HCT116 (cell line): ENCODE data around the gene YAP1. TPM values are rescaled to one million over a fixed set of nuclear protein-coding genes. Genes with fewer than 3 reads are reported as not detected.

ENCODE experiments used
- ATAC-seq: fragments of 200-7000 bp; cut with Tn5 transposase; 2 replicates; pipeline ENCODE4 v1.9.1; 2020; ENCODE audit warnings: mild to moderate bottlenecking, moderate library complexity
- BruUV-seq: library from RNA; stranded (reverse); fragments of 400-500 nt; replicated peaks from 2 replicates; lab custom pipeline; 2021; lab: Mats Ljungman, UMichigan
- CTCF ChIA-PET: fragments of 300-600 bp; sonication (Branson Sonifier 250); formaldehyde crosslinking; loops from one replicate; lab custom pipeline; 2021; ENCODE audit warnings: antibody characterized with exemption; lab: Charles Lee
- POLR2A ChIA-PET: fragments of 300-600, 350-600 bp; sonication (Branson Sonifier 250); formaldehyde crosslinking; loops from one replicate; lab custom pipeline; 2021; ENCODE audit warnings: antibody characterized with exemption; lab: Charles Lee
- RAD21 ChIA-PET, 2 experiments: fragments of 300-600 bp; sonication (Branson Sonifier 250); formaldehyde crosslinking; loops; one replicate each; lab custom pipeline; 2023; ENCODE audit warnings: low total read pairs in 2 of 2; ENCODE audit not compliant: uncharacterized antibody in 2 of 2, unreplicated experiment in 2 of 2, low non-redundant PET in 1 of 2; lab: Charles Lee
- DNase-seq: peaks from one replicate; pipeline ENCODE4 v3.0.0-alpha.2; 2010; ENCODE audit warnings: low read depth, low spot score
- H2AFZ ChIP-seq: fragments of 200-600 bp; shearing (Covaris generic), sonication (generic); 2 replicates; pipeline ENCODE4 v1.6.1; 2017; ENCODE audit warnings: low read depth, mixed run types, mixed read lengths, antibody characterized with exemption, low read length; ENCODE audit not compliant: poor library complexity, severe bottlenecking
- H3K27ac ChIP-seq: 2 replicates; pipeline ENCODE4 v1.5.1; 2012; ENCODE audit warnings: low read depth, low read length
- H3K27me3 ChIP-seq: fragments of 200-600 bp; sonication (generic); 2 replicates; pipeline ENCODE4 v1.6.1; 2016; ENCODE audit warnings: mixed run types, low read length, mixed read lengths; ENCODE audit not compliant: insufficient read depth
- H3K36me3 ChIP-seq, 2 experiments: fragments of 200-500 bp in 1 of 2; fragments of 200-600 bp in 1 of 2; sonication (Bioruptor generic) in 1 of 2; sonication (generic) in 1 of 2; 2 replicates each; pipeline versions ENCODE4 v1.5.1 to v1.6.1; 2014 to 2016; ENCODE audit warnings: low read length in 2 of 2, inconsistent platforms in 1 of 2, mixed read lengths in 1 of 2, mixed run types in 1 of 2; ENCODE audit not compliant: insufficient read depth in 2 of 2, control insufficient read depth in 1 of 2
- H3K4me1 ChIP-seq, 2 experiments: fragments of 200-600 bp in 1 of 2; sonication (generic) in 1 of 2; 2 replicates each; pipeline versions ENCODE4 v1.5.1 to v1.6.1; 2012 to 2017; ENCODE audit warnings: low read length in 2 of 2, inconsistent platforms in 1 of 2, mild to moderate bottlenecking in 1 of 2, mixed read lengths in 1 of 2, mixed run types in 1 of 2, moderate library complexity in 1 of 2; ENCODE audit not compliant: insufficient read depth in 2 of 2, control insufficient read depth in 1 of 2
- H3K4me2 ChIP-seq: fragments of 200-600 bp; sonication (generic); 2 replicates; pipeline ENCODE4 v1.6.1; 2017; ENCODE audit warnings: mixed run types, low read length, mixed read lengths
- H3K4me3 ChIP-seq, 2 experiments: fragments of 200-600 bp in 1 of 2; sonication (generic) in 1 of 2; replicated peaks in 1 of 2; 2 replicates each; pipeline ENCODE4 v1.5.1; 2011 to 2016; ENCODE audit warnings: low read length in 2 of 2, control low read depth in 1 of 2, low read depth in 1 of 2, mild to moderate bottlenecking in 1 of 2, mixed read lengths in 1 of 2, mixed run types in 1 of 2
- H3K79me2 ChIP-seq: fragments of 200-600 bp; sonication (generic); 2 replicates; pipeline ENCODE4 v1.6.1; 2017; ENCODE audit warnings: mild to moderate bottlenecking, mixed run types, low read length, moderate library complexity, mixed read lengths; ENCODE audit not compliant: insufficient read depth
- H3K9ac ChIP-seq: fragments of 200-600 bp; sonication (generic); 2 replicates; pipeline ENCODE4 v1.6.1; 2016; ENCODE audit warnings: low read length, mixed read lengths
- H3K9me2 ChIP-seq: fragments of 200-600 bp; sonication (generic), shearing (Covaris generic); 2 replicates; pipeline ENCODE4 v1.6.1; 2017; ENCODE audit warnings: mixed run types, mild to moderate bottlenecking, moderate library complexity; ENCODE audit not compliant: insufficient read depth
- H3K9me3 ChIP-seq, 2 experiments: fragments of 200-500 bp in 1 of 2; fragments of 200-600 bp in 1 of 2; sonication (Bioruptor generic) in 1 of 2; sonication (generic) in 1 of 2; 2 replicates each; pipeline ENCODE4 v1.6.1; 2014 to 2017; ENCODE audit warnings: low read length in 2 of 2, mixed read lengths in 2 of 2, inconsistent platforms in 1 of 2, low read depth in 1 of 2, mild to moderate bottlenecking in 1 of 2, mixed run types in 1 of 2, moderate library complexity in 1 of 2; ENCODE audit not compliant: control insufficient read depth in 1 of 2, insufficient read depth in 1 of 2
- H4K20me1 ChIP-seq: fragments of 200-600 bp; sonication (generic), shearing (Covaris generic); 2 replicates; pipeline ENCODE4 v1.6.1; 2017; ENCODE audit warnings: mixed run types, mild to moderate bottlenecking, moderate library complexity; ENCODE audit not compliant: insufficient read depth
- ATF3 ChIP-seq: IDR thresholded peaks from 2 replicates; pipeline ENCODE4 v1.6.1; 2012
- CBX3 ChIP-seq: IDR thresholded peaks from 2 replicates; pipeline ENCODE4 v1.6.1; 2012; ENCODE audit warnings: low read depth
- CEBPB ChIP-seq: IDR thresholded peaks from 2 replicates; pipeline ENCODE4 v1.6.1; 2012; ENCODE audit warnings: low read depth
- CTCF ChIP-seq, 3 experiments: fragments of 200-600 bp in 1 of 3; sonication (generic) in 1 of 3; IDR thresholded peaks in 2 of 3; conservative IDR thresholded peaks in 1 of 3; 2 replicates each; pipeline ENCODE4 v1.5.1; 2012 to 2017; ENCODE audit warnings: low read depth in 2 of 3, low read length in 2 of 3, antibody characterized with exemption in 1 of 3, borderline replicate concordance in 1 of 3, control low read depth in 1 of 3, mild to moderate bottlenecking in 1 of 3, mixed read lengths in 1 of 3, mixed run types in 1 of 3, moderate library complexity in 1 of 3; ENCODE audit not compliant: insufficient read depth in 1 of 3
- EZH2phosphoT487 ChIP-seq: fragments of 200-600 bp; IDR thresholded peaks from 2 replicates; pipeline ENCODE4 v1.6.1; 2018; ENCODE audit warnings: antibody characterized with exemption, borderline replicate concordance
- REST ChIP-seq: IDR thresholded peaks from 2 replicates; pipeline ENCODE4 v1.6.1; 2012; ENCODE audit warnings: low read depth
- SRF ChIP-seq: IDR thresholded peaks from 2 replicates; pipeline ENCODE4 v1.6.1; 2012; ENCODE audit warnings: low read depth
- TCF7L2 ChIP-seq: IDR thresholded peaks from 2 replicates; pipeline ENCODE4 v1.7.0; 2011; ENCODE audit warnings: borderline replicate concordance, inconsistent platforms; ENCODE audit not compliant: insufficient read depth, insufficient read length; ENCODE audit errors: extremely low read depth
- ZFX ChIP-seq: fragments of 450-650 bp; IDR thresholded peaks from 2 replicates; pipeline ENCODE4 v1.6.1; 2017
- ZNF274 ChIP-seq: fragments of 200-500 bp; sonication (Bioruptor generic); IDR thresholded peaks from 2 replicates; pipeline ENCODE4 v1.6.1; 2014; ENCODE audit warnings: mild to moderate bottlenecking, low read depth, low read length, inconsistent platforms
- intact Hi-C: fragments of 100-400 bp; cut with micrococcal nuclease; formaldehyde crosslinking; loops from 2 replicates; pipeline ENCODE4 v1.10.0; 2022
- total RNA-seq: library from RNA; stranded (reverse); gene quantifications from one replicate; pipeline ENCODE4 v1.2.1, GENCODE V29; 2021; ENCODE audit not compliant: unreplicated experiment

Gene YAP1
- total RNA-seq, 1 experiment from 2014 or later = 88.6 TPM

GRCh38 chr11:102062106-102062505 is 48.1 kb upstream of the YAP1 start:
- DNase-seq = no peak
- H3K4me3 ChIP-seq = no peak overlapping the region
- TF ChIP-seq ZNF274 = no peak
- TF ChIP-seq CTCF (IDR thresholded peaks at IDR 0.05 in 2 of 3, conservative IDR thresholded peaks at IDR 0.05 in 1 of 3; ENCODE audit: borderline replicate concordance in 1 of 3, insufficient read depth in 1 of 3, low read depth in 2 of 3, low read length in 2 of 3) = no peak
- no peak for TF ChIP-seq CEBPB
- no peak for TF ChIP-seq ZFX
- TF ChIP-seq SRF = no peak
- no peaks in the 10 kb centered on the region for H4K20me1 ChIP-seq
- no peaks in the 10 kb centered on the region for H3K79me2 ChIP-seq
- H3K9me3 ChIP-seq = no peaks in the 10 kb centered on the region
- H3K4me2 ChIP-seq = no peak overlapping the region
- H3K9ac ChIP-seq = no peak overlapping the region
- H3K36me3 ChIP-seq = no peaks in the 10 kb centered on the region
- ChIA-PET RAD21 (no interaction called here), CTCF (no interaction called here), POLR2A (no interaction called here)
- intact Hi-C loops = no loop called here
- no peaks in the 10 kb centered on the region for H3K27me3 ChIP-seq
- H3K27ac ChIP-seq = no peak overlapping the region
- H3K4me1 ChIP-seq = no peaks in the 10 kb centered on the region
- no peak overlapping the region for H2AFZ ChIP-seq
- no peak for ATAC-seq
- BruUV-seq = no TSS peak
- no peaks in the 10 kb centered on the region for H3K9me2 ChIP-seq

GRCh38 chr11:102064316-102064715 is 45.9 kb upstream of the YAP1 start:
- Histone ChIP-seq H2AFZ (no peak overlapping the region), H3K4me2 (no peak overlapping the region)

More at GRCh38 chr11:102064316-102064715, 45.9 kb upstream of the YAP1 start:
- TF ChIP-seq CBX3 (no peak), REST (no peak), ATF3 (no peak), EZH2phosphoT487 (no peak), TCF7L2 (no peak)
- H3K36me3 ChIP-seq = no peaks in the 10 kb centered on the region
- H3K9ac ChIP-seq = no peak overlapping the region
- H3K79me2 ChIP-seq = no peaks in the 10 kb centered on the region
- no peak overlapping the region for H3K4me3 ChIP-seq
- H4K20me1 ChIP-seq = no peaks in the 10 kb centered on the region
- no TSS peak for BruUV-seq
- no peak overlapping the region for H3K27ac ChIP-seq
- ChIA-PET POLR2A (no interaction called here), CTCF (no interaction called here), RAD21 (no interaction called here)
- H3K4me1 ChIP-seq = no peaks in the 10 kb centered on the region
- ATAC-seq (no peak), DNase-seq (no peak)
- H3K9me2 ChIP-seq = no peaks in the 10 kb centered on the region
- intact Hi-C loops = no loop called here
- H3K9me3 ChIP-seq = no peaks in the 10 kb centered on the region
- H3K27me3 ChIP-seq = no peaks in the 10 kb centered on the region
